Testis (tissue), 3 donors: ENCODE measurements around the gene COL21A1. TPM values are rescaled to one million over a fixed set of nuclear protein-coding genes. Genes with fewer than 3 reads are reported as not detected.

Source experiments
- DNase-seq: peaks from one replicate; pipeline ENCODE4 v3.0.0-alpha.2; 2019
- H3K27ac ChIP-seq, 2 donors: fragments of 200-600 bp; sonication (generic); one replicate each; pipeline ENCODE4 v1.5.1; 2019
- H3K27me3 ChIP-seq: fragments of 200-600 bp; sonication (generic); one replicate; pipeline ENCODE4 v1.5.1; 2019
- H3K36me3 ChIP-seq: fragments of 200-600 bp; sonication (generic); one replicate; pipeline ENCODE4 v1.5.1; 2017; ENCODE audit warnings: low read depth; ENCODE audit errors: missing control alignments
- H3K4me1 ChIP-seq: fragments of 200-600 bp; sonication (generic); one replicate; pipeline ENCODE4 v1.5.1; 2019
- H3K4me3 ChIP-seq, 2 donors: fragments of 200-600 bp; sonication (generic); one replicate each; pipeline ENCODE4 v1.5.1; 2017 to 2019
- H3K9me3 ChIP-seq: fragments of 200-600 bp; sonication (generic); one replicate; pipeline ENCODE4 v1.5.1; 2017
- CTCF ChIP-seq, 3 experiments: fragments of 450-650 bp in 2 of 3; fragments of 200-600 bp in 1 of 3; sonication (generic) in 1 of 3; IDR thresholded peaks; one replicate each; pipeline ENCODE4 v1.5.1; 2016 to 2019; ENCODE audit warnings: antibody characterized with exemption in 3 of 3, mild to moderate bottlenecking in 2 of 3, moderate library complexity in 1 of 3
- POLR2A ChIP-seq: fragments of 450-650 bp; IDR thresholded peaks from one replicate; pipeline ENCODE4 v1.6.1; 2017; ENCODE audit warnings: antibody characterized with exemption, mild to moderate bottlenecking, moderate library complexity
- WGBS, 2 donors: methylation state at CpG; one replicate each; pipeline ENCODE4 v1.1.5; 2018; 5-methylcytosine and 5-hydroxymethylcytosine counted together
- intact Hi-C: fragments of 100-400 bp; cut with DNase I; formaldehyde crosslinking; loops from one replicate; pipeline ENCODE4 v1.15.1; 2023; ENCODE audit warnings: low total_unique reads
- polyA plus RNA-seq: library from polyadenylated mRNA; stranded (reverse); fragments of 350-450 nt; fragmentation: Illumina TruSeq; extraction: RNeasy Lipid Tissue Mini Kit (QIAGEN cat#74804); gene quantifications from one replicate; pipeline ENCODE4 v1.2.3, GENCODE V29; 2014; ENCODE audit warnings: low read depth, low replicate concordance; ENCODE audit not compliant: insufficient read depth
- total RNA-seq, 2 donors: library from RNA; depleted of rRNA; stranded (reverse); fragments of >200 nt; gene quantifications; one replicate each; pipeline ENCODE4 v1.2.3, GENCODE V29; 2016

COL21A1 gene
- total and polyA plus RNA-seq, 3 donors from 2014 or later: 6.6 to 10.5 (median 7.1) TPM

DNA sequence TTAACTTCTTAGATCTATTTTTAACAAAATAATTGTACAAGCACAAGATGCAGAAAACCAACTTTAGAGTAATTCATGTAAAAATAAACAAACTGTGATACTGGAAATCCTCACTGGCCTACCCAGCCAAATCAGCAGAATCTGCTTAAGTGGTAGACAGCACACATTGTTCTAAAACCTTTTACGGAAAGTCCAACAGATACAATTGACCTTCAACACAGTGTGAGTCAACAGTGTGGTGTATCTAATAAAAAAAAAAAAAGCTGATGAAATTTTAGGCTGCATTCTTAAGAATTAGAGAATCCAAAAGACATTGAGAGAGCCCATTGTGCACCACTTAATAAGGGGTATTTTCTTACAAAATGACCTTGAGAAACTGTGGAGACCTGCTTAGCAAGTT, 174.5 kb downstream of the COL21A1 start:
- no peak for TF ChIP-seq CTCF (IDR thresholded peaks at IDR 0.05)
- no peak for TF ChIP-seq POLR2A
- H3K36me3 ChIP-seq: no peaks in the 10 kb centered on the region
- no peaks in the 10 kb centered on the region for H3K27me3 ChIP-seq
- WGBS, 2 donors: 24 to 25% methylated on average over 1 of the region's 1 CpG
- no peaks in the 10 kb centered on the region for H3K9me3 ChIP-seq
- H3K27ac ChIP-seq: peak overlapping the region; percentile 77
- intact Hi-C loops: no loop called here
- peaks cover 9% of the 10 kb centered on the region for H3K4me1 ChIP-seq
- DNase-seq: peak; percentile 57
- H3K4me3 ChIP-seq: no peak overlapping the region

DNA sequence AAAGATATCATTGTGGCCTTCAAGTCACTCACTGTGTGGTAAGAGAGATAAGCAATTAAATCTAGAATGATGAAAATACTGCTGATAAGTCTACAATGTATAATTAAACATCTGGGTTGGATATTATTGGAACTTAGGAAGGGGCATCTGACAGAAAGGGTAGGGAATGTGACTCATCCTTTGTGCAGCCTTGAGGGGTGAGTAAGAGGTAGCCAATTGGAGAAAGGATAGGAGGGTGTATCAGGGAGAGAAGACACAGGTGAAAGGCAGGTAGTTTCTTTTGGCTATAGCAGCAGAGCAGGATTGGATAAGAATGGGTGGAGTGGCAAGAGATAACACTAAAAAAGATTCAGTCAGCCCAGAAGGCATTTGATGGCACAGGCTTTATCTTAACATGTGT, 182.0 kb downstream of the COL21A1 start:
- Histone ChIP-seq H3K9me3 (no peaks in the 10 kb centered on the region), H3K27me3 (no peaks in the 10 kb centered on the region), H3K27ac (no peak overlapping the region), H3K4me3 (no peak overlapping the region), H3K4me1 (no peaks in the 10 kb centered on the region), H3K36me3 (no peaks in the 10 kb centered on the region)
- intact Hi-C loops: no loop called here
- no peak for DNase-seq
- no peak for TF ChIP-seq POLR2A
- no peak for TF ChIP-seq CTCF (IDR thresholded peaks at IDR 0.05)

DNA sequence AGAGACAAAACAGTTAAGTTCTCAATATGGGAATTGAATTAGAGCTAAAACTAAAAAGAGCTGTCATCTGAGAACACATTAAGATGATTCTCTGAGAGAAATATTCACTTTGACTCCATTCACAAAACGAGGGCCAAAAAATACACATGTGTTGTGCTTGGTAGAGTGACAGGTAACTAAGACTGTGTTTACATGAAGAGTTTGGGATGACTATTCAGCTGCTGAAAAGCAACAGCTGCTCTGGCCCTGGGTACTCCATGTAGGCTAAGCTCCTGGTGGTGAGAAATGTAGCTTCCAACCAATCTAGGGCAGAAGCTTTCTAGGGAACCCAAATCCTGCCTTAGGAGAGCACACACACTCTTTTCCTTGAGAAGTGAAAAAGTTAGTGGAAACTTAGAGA, 184.5 kb downstream of the COL21A1 start:
- Histone ChIP-seq H3K27me3 (no peaks in the 10 kb centered on the region), H3K36me3 (no peaks in the 10 kb centered on the region), H3K9me3 (no peaks in the 10 kb centered on the region), H3K4me1 (no peaks in the 10 kb centered on the region), H3K4me3 (no peak overlapping the region), H3K27ac (no peak overlapping the region)
- intact Hi-C loops: no loop called here
- TF ChIP-seq POLR2A (no peak), CTCF (IDR thresholded peaks at IDR 0.05) (no peak)
- no peak for DNase-seq
- 74 to 93% methylated on average over 1 of the region's 1 CpG for WGBS, 2 donors

GRCh38 chr6:56058636-56059035, 188.7 kb downstream of the COL21A1 start:
- no peaks in the 10 kb centered on the region for H3K4me1 ChIP-seq

More at GRCh38 chr6:56058636-56059035, 188.7 kb downstream of the COL21A1 start:
- Histone ChIP-seq H3K9me3 (no peaks in the 10 kb centered on the region), H3K27me3 (no peaks in the 10 kb centered on the region), H3K27ac (no peak overlapping the region), H3K36me3 (no peaks in the 10 kb centered on the region), H3K4me3 (no peak overlapping the region)
- 71 to 82% methylated on average over 2 of the region's 2 CpGs for WGBS, 2 donors
- no peak for DNase-seq
- TF ChIP-seq POLR2A: no peak
- TF ChIP-seq CTCF (IDR thresholded peaks at IDR 0.05): no peak
- intact Hi-C loops: no loop called here
